Trophoblast cell (in vitro differentiated cells and primary cell): ENCODE results near the gene M1AP.

Source experiments
- DNase-seq, 2 donors: peaks; one replicate each; pipeline ENCODE4 v3.0.0-alpha.2; 2016
- H2AFZ ChIP-seq: 2 replicates; pipeline ENCODE4 v1.6.1; 2013; ENCODE audit warnings: low read length, moderate library complexity, mild to moderate bottlenecking; ENCODE audit not compliant: insufficient read depth, poor library complexity
- H2AK5ac ChIP-seq: 2 replicates; pipeline ENCODE4 v1.6.1; 2013; ENCODE audit warnings: mild to moderate bottlenecking, low read length
- H2BK120ac ChIP-seq: 2 replicates; pipeline ENCODE4 v1.6.1; 2013; ENCODE audit warnings: low read length, mild to moderate bottlenecking, moderate library complexity; ENCODE audit not compliant: insufficient read depth, poor library complexity
- H2BK12ac ChIP-seq: 2 replicates; pipeline ENCODE4 v1.6.1; 2013; ENCODE audit warnings: mild to moderate bottlenecking, low read length, moderate library complexity
- H2BK5ac ChIP-seq: 2 replicates; pipeline ENCODE4 v1.6.1; 2013; ENCODE audit warnings: low read length, low read depth, moderate library complexity, mild to moderate bottlenecking; ENCODE audit not compliant: poor library complexity
- H3K14ac ChIP-seq: 2 replicates; pipeline ENCODE4 v1.6.1; 2013; ENCODE audit warnings: mild to moderate bottlenecking, low read length
- H3K18ac ChIP-seq: 2 replicates; pipeline ENCODE4 v1.6.1; 2013; ENCODE audit warnings: mild to moderate bottlenecking, low read length
- H3K23ac ChIP-seq: 2 replicates; pipeline ENCODE4 v1.6.1; 2013; ENCODE audit warnings: low read length
- H3K27ac ChIP-seq: 2 replicates; pipeline ENCODE4 v1.5.1; 2013; ENCODE audit warnings: low read depth, mild to moderate bottlenecking, inconsistent platforms, low read length, moderate library complexity
- H3K27me3 ChIP-seq: 2 replicates; pipeline ENCODE4 v1.6.1; 2013; ENCODE audit warnings: inconsistent platforms, mild to moderate bottlenecking, low read length, moderate library complexity; ENCODE audit not compliant: insufficient read depth
- H3K36me3 ChIP-seq, 2 experiments: 1 replicate in 1 of 2; 2 replicates in 1 of 2; pipeline ENCODE4 v1.6.1; 2013; ENCODE audit warnings: low read length in 2 of 2, mild to moderate bottlenecking in 2 of 2, moderate library complexity in 1 of 2; ENCODE audit not compliant: insufficient read depth in 2 of 2, control insufficient read depth in 1 of 2
- H3K4ac ChIP-seq: 2 replicates; pipeline ENCODE4 v1.6.1; 2013; ENCODE audit warnings: low read depth, mild to moderate bottlenecking, low read length, moderate library complexity
- H3K4me1 ChIP-seq, 2 experiments: 1 replicate in 1 of 2; 2 replicates in 1 of 2; pipeline ENCODE4 v1.6.1; 2013; ENCODE audit warnings: low read length in 2 of 2, mild to moderate bottlenecking in 2 of 2, moderate library complexity in 1 of 2; ENCODE audit not compliant: insufficient read depth in 2 of 2, control insufficient read depth in 1 of 2
- H3K4me2 ChIP-seq: 2 replicates; pipeline ENCODE4 v1.6.1; 2013; ENCODE audit warnings: inconsistent platforms, mild to moderate bottlenecking, low read length, moderate library complexity
- H3K4me3 ChIP-seq: 2 replicates; pipeline ENCODE4 v1.5.1; 2013; ENCODE audit warnings: mild to moderate bottlenecking, low read depth, low read length, inconsistent platforms
- H3K79me1 ChIP-seq: one replicate; pipeline ENCODE4 v1.6.1; 2013; ENCODE audit warnings: low read length
- H3K79me2 ChIP-seq: 2 replicates; pipeline ENCODE4 v1.6.1; 2013; ENCODE audit warnings: low read length, mild to moderate bottlenecking; ENCODE audit not compliant: control insufficient read depth, insufficient read depth, poor library complexity
- H3K9ac ChIP-seq: 2 replicates; pipeline ENCODE4 v1.6.1; 2013; ENCODE audit warnings: mild to moderate bottlenecking, low read length
- H3K9me3 ChIP-seq: 2 replicates; pipeline ENCODE4 v1.6.1; 2013; ENCODE audit warnings: low read depth, mild to moderate bottlenecking, control low read depth, inconsistent platforms, low read length; ENCODE audit not compliant: insufficient read depth
- H4K12ac ChIP-seq: 2 replicates; pipeline ENCODE4 v1.6.1; 2013; ENCODE audit warnings: low read depth, mild to moderate bottlenecking, low read length, moderate library complexity
- H4K8ac ChIP-seq: 2 replicates; pipeline ENCODE4 v1.6.1; 2013; ENCODE audit warnings: low read depth, mild to moderate bottlenecking, low read length, moderate library complexity
- H4K91ac ChIP-seq: one replicate; pipeline ENCODE4 v1.6.1; 2013; ENCODE audit warnings: low read depth, mild to moderate bottlenecking, low read length, moderate library complexity
- WGBS: extraction: QIAGEN DNeasy Blood & Tissue Kit; methylation state at CpG from one replicate; pipeline ENCODE4 v1.1.7; 2013; ENCODE audit warnings: missing lambda C conversion rate; ENCODE audit not compliant: insufficient read length, insufficient coverage; ENCODE audit errors: extremely low coverage; 5-methylcytosine and 5-hydroxymethylcytosine counted together

The M1AP gene

GRCh38 chr2:74688881-74689280 is 40.8 kb upstream of the M1AP start:
- Histone ChIP-seq H2AK5ac (no peak overlapping the region), H3K23ac (no peak overlapping the region), H2BK120ac (no peak overlapping the region), H3K4me1 (no peaks in the 10 kb centered on the region), H3K27me3 (no peaks in the 10 kb centered on the region), H3K4ac (no peak overlapping the region), H3K4me3 (no peak overlapping the region), H3K9me3 (no peaks in the 10 kb centered on the region), H3K9ac (no peak overlapping the region), H3K27ac (no peak overlapping the region), H4K12ac (no peak overlapping the region), H3K14ac (no peak overlapping the region), H3K79me1 (no peaks in the 10 kb centered on the region), H3K36me3 (no peaks in the 10 kb centered on the region), H3K18ac (no peak overlapping the region), H4K91ac (no peak overlapping the region), H3K4me2 (no peak overlapping the region), H2AFZ (no peak overlapping the region), H2BK5ac (no peak overlapping the region), H3K79me2 (no peaks in the 10 kb centered on the region), H2BK12ac (no peak overlapping the region), H4K8ac (no peak overlapping the region)
- no peak for DNase-seq
- WGBS: no CpG with 5 or more reads among the region's 1 CpG

- H3K18ac ChIP-seq: no peak overlapping the region
- no peak overlapping the region for H3K4me3 ChIP-seq
- H3K9me3 ChIP-seq: no peaks in the 10 kb centered on the region
- H4K12ac ChIP-seq: no peak overlapping the region
- H2BK12ac ChIP-seq: no peak overlapping the region
- no peak overlapping the region for H3K27ac ChIP-seq
- no peak overlapping the region for H3K14ac ChIP-seq
- H3K4me2 ChIP-seq: no peak overlapping the region
- H2AK5ac ChIP-seq: no peak overlapping the region
- no peak overlapping the region for H2AFZ ChIP-seq
- no peaks in the 10 kb centered on the region for H3K79me1 ChIP-seq
- H3K79me2 ChIP-seq: no peaks in the 10 kb centered on the region
- H4K8ac ChIP-seq: no peak overlapping the region
- H3K27me3 ChIP-seq: no peaks in the 10 kb centered on the region
- H2BK5ac ChIP-seq: no peak overlapping the region
- H2BK120ac ChIP-seq: no peak overlapping the region
- no peak overlapping the region for H3K9ac ChIP-seq
- no peak overlapping the region for H3K23ac ChIP-seq
- no peak for DNase-seq
- H3K4ac ChIP-seq: no peak overlapping the region
- H3K36me3 ChIP-seq: no peaks in the 10 kb centered on the region
- no peaks in the 10 kb centered on the region for H3K4me1 ChIP-seq
- H4K91ac ChIP-seq: no peak overlapping the region
- WGBS: no CpG with 5 or more reads among the region's 3 CpGs
Measured at GRCh38 chr2:74685408-74685807, 37.3 kb upstream of the M1AP start.

GRCh38 chr2:74682501-74682900 is 34.4 kb upstream of the M1AP start:
- Histone ChIP-seq H3K9ac (no peak overlapping the region), H3K36me3 (no peaks in the 10 kb centered on the region), H4K91ac (no peak overlapping the region), H3K79me1 (no peaks in the 10 kb centered on the region), H3K14ac (no peak overlapping the region), H4K12ac (no peak overlapping the region), H3K27ac (no peak overlapping the region), H2AFZ (no peak overlapping the region), H2BK120ac (no peak overlapping the region), H3K4me2 (no peak overlapping the region), H3K4me1 (no peaks in the 10 kb centered on the region), H3K23ac (no peak overlapping the region), H3K79me2 (no peaks in the 10 kb centered on the region), H3K27me3 (no peaks in the 10 kb centered on the region), H3K4me3 (no peak overlapping the region), H4K8ac (no peak overlapping the region), H3K4ac (no peak overlapping the region), H3K9me3 (no peaks in the 10 kb centered on the region), H3K18ac (no peak overlapping the region), H2AK5ac (no peak overlapping the region), H2BK5ac (no peak overlapping the region), H2BK12ac (no peak overlapping the region)
- DNase-seq: no peak

GRCh38 chr2:74679615-74680014 is 31.5 kb upstream of the M1AP start:
- Histone ChIP-seq H3K23ac (no peak overlapping the region), H3K4me2 (no peak overlapping the region), H3K79me2 (no peaks in the 10 kb centered on the region), H3K14ac (no peak overlapping the region), H3K79me1 (no peaks in the 10 kb centered on the region), H3K9ac (no peak overlapping the region), H3K27me3 (no peaks in the 10 kb centered on the region), H2BK120ac (no peak overlapping the region), H2AK5ac (no peak overlapping the region), H4K8ac (no peak overlapping the region), H3K4me3 (no peak overlapping the region), H2AFZ (no peak overlapping the region), H2BK5ac (no peak overlapping the region), H3K36me3 (no peaks in the 10 kb centered on the region), H4K91ac (no peak overlapping the region), H3K27ac (no peak overlapping the region), H4K12ac (no peak overlapping the region), H2BK12ac (no peak overlapping the region), H3K18ac (no peak overlapping the region), H3K9me3 (no peaks in the 10 kb centered on the region), H3K4ac (no peak overlapping the region), H3K4me1 (no peaks in the 10 kb centered on the region)
- no peak for DNase-seq
- WGBS: no CpG with 5 or more reads among the region's 15 CpGs

- no peaks in the 10 kb centered on the region for H3K9me3 ChIP-seq
- H3K36me3 ChIP-seq: no peaks in the 10 kb centered on the region
- WGBS: no CpG with 5 or more reads among the region's 4 CpGs
- H2AFZ ChIP-seq: no peak overlapping the region
- no peak overlapping the region for H3K23ac ChIP-seq
- no peak overlapping the region for H2BK5ac ChIP-seq
- no peaks in the 10 kb centered on the region for H3K79me1 ChIP-seq
- H3K4me1 ChIP-seq: no peaks in the 10 kb centered on the region
- H3K4ac ChIP-seq: no peak overlapping the region
- no peaks in the 10 kb centered on the region for H3K79me2 ChIP-seq
- H3K14ac ChIP-seq: no peak overlapping the region
- H3K18ac ChIP-seq: no peak overlapping the region
- DNase-seq: no peak
- no peak overlapping the region for H2BK120ac ChIP-seq
- no peak overlapping the region for H4K91ac ChIP-seq
- H4K12ac ChIP-seq: no peak overlapping the region
- H2BK12ac ChIP-seq: no peak overlapping the region
- H3K4me2 ChIP-seq: no peak overlapping the region
- no peaks in the 10 kb centered on the region for H3K27me3 ChIP-seq
- no peak overlapping the region for H2AK5ac ChIP-seq
- no peak overlapping the region for H4K8ac ChIP-seq
- no peak overlapping the region for H3K27ac ChIP-seq
- no peak overlapping the region for H3K4me3 ChIP-seq
- no peak overlapping the region for H3K9ac ChIP-seq
Measured at GRCh38 chr2:74676331-74676730, 28.2 kb upstream of the M1AP start.
